ENCODE data around the gene IL31RA. TPM values are rescaled to one million over a fixed set of nuclear protein-coding genes. Genes with fewer than 3 reads are reported as not detected.

IL31RA gene
- total RNA-seq, 1 donor from 2014 or later, result 5.7 TPM

- H3K27ac Mint-ChIP-seq (ENCODE audit: unreplicated experiment), result no peak overlapping the region
These were observed 29.2 kb upstream of the IL31RA start for GRCh38 chr5:55821731-55822512.

GRCh38 chr5:55823151-55823796, 27.9 kb upstream of the IL31RA start:
- DNase-seq (ENCODE audit: low read depth) (no peak), FAIRE-seq (no peak)
- Mint-ChIP-seq H3K27me3 (ENCODE audit: low read depth, unreplicated experiment) (peaks cover 17% of the 10 kb centered on the region), H3K4me3 (ENCODE audit: unreplicated experiment) (no peak overlapping the region), H3K36me3 (ENCODE audit: low read depth, unreplicated experiment) (no peaks in the 10 kb centered on the region), H3K27ac (ENCODE audit: unreplicated experiment) (no peak overlapping the region), H3K9me3 (ENCODE audit: unreplicated experiment) (peaks cover 3% of the 10 kb centered on the region), H3K4me1 (ENCODE audit: low read depth, unreplicated experiment) (peaks cover 5% of the 10 kb centered on the region)
- peaks cover 4% of the 10 kb centered on the region for H3K27me3 ChIP-seq (ENCODE audit: insufficient read depth, low read length)
- no peak overlapping the region for H3K4me3 ChIP-seq (ENCODE audit: insufficient read depth, low read depth, low read length)
- no peak overlapping the region for H2AFZ ChIP-seq (ENCODE audit: low read depth, low read length)
- no peaks in the 10 kb centered on the region for H3K9me3 ChIP-seq (ENCODE audit: insufficient read depth, low read depth, low read length)
- H3K27ac ChIP-seq (ENCODE audit: low read depth, low read length), result no peak overlapping the region
- no peak overlapping the region for H3K4me2 ChIP-seq (ENCODE audit: low read length)
- no peaks in the 10 kb centered on the region for H3K4me1 ChIP-seq (ENCODE audit: insufficient read depth, low read length)
- no peak overlapping the region for H3K9ac ChIP-seq (ENCODE audit: low read length)
- no peaks in the 10 kb centered on the region for H3K79me2 ChIP-seq (ENCODE audit: insufficient read depth, low read length)
- TF ChIP-seq EZH2 (IDR thresholded peaks at IDR 0.05; ENCODE audit: insufficient read depth, low read length), result no peak
- no peak for TF ChIP-seq CTCF (IDR thresholded peaks at IDR 0.05; ENCODE audit: insufficient read depth, low read depth, low read length)
- H3K36me3 ChIP-seq (ENCODE audit: insufficient read depth, low read length), result no peaks in the 10 kb centered on the region
- H4K20me1 ChIP-seq (ENCODE audit: insufficient read depth, low read length), result no peaks in the 10 kb centered on the region

More at GRCh38 chr5:55821731-55822512, 29.2 kb upstream of the IL31RA start:
- peak; percentile 10 for DNase-seq (ENCODE audit: low read depth)
- Histone ChIP-seq H3K27ac (ENCODE audit: low read depth, low read length) (no peak overlapping the region), H3K9ac (ENCODE audit: low read length) (peak overlapping the region; percentile 41), H3K4me1 (ENCODE audit: insufficient read depth, low read length) (no peaks in the 10 kb centered on the region), H3K4me3 (ENCODE audit: insufficient read depth, low read depth, low read length) (peak overlapping the region; percentile 57), H2AFZ (ENCODE audit: low read depth, low read length) (peak overlapping the region; percentile 82), H3K36me3 (ENCODE audit: insufficient read depth, low read length) (no peaks in the 10 kb centered on the region), H4K20me1 (ENCODE audit: insufficient read depth, low read length) (no peaks in the 10 kb centered on the region), H3K79me2 (ENCODE audit: insufficient read depth, low read length) (no peaks in the 10 kb centered on the region), H3K9me3 (ENCODE audit: insufficient read depth, low read depth, low read length) (no peaks in the 10 kb centered on the region), H3K4me2 (ENCODE audit: low read length) (peak overlapping the region; percentile 86), H3K27me3 (ENCODE audit: insufficient read depth, low read length) (peaks cover 4% of the 10 kb centered on the region)
- TF ChIP-seq CTCF (IDR thresholded peaks at IDR 0.05; ENCODE audit: insufficient read depth, low read depth, low read length), result no peak
- peak; percentile 62 for TF ChIP-seq EZH2 (IDR thresholded peaks at IDR 0.05; ENCODE audit: insufficient read depth, low read length)
- H3K36me3 Mint-ChIP-seq (ENCODE audit: low read depth, unreplicated experiment), result no peaks in the 10 kb centered on the region
- peaks cover 17% of the 10 kb centered on the region for H3K27me3 Mint-ChIP-seq (ENCODE audit: low read depth, unreplicated experiment)
- peaks cover 3% of the 10 kb centered on the region for H3K9me3 Mint-ChIP-seq (ENCODE audit: unreplicated experiment)
- peak overlapping the region; percentile 30 for H3K4me3 Mint-ChIP-seq (ENCODE audit: unreplicated experiment)
- FAIRE-seq, result no peak
- H3K4me1 Mint-ChIP-seq (ENCODE audit: low read depth, unreplicated experiment), result peaks cover 5% of the 10 kb centered on the region
